CMK (cell line): Measurements from ENCODE around the gene CALB2.
A peak's percentile ranks its signal among the peaks of the same experiment; 100 is the strongest.

Experiments used
- DNase-seq: peaks from one replicate; pipeline ENCODE4 v3.0.0-alpha.2; 2010; ENCODE audit warnings: low read depth

The CALB2 gene

DNA sequence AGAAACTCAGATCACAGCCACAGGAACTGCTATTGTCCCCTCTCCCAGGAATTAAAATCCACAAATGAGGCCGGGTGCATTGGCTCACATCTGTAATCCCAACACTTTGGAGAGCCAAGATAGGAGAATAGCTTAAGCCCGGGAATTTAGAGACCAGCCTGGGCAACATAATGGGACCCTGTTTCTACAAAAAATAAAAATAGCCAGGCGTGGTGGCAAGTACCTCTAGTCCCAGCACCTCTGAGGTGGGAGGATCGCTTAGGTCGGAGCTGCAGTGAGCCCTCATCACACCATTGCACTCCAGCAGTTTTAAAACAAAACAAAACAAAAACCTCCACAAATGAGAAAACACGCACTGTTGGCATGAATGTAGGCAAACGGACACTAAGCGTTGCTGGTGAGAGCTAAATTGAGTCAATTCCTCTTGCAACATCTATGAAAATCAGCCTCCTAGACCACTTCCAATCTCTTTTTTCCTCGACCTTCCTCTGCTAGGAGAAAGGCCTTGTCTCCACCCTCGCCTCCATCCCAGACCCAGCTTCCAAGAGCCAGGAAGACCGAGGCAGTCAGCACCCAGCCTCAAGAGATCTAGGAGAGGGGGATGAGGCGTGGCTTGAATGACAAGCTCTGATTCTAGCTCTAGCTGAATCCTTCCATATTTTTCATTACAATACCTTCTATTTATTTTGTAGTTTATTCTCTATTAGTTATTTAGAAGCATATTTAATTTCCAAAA lies 68.5 kb downstream of the CALB2 start:
- DNase-seq: no peak

DNA sequence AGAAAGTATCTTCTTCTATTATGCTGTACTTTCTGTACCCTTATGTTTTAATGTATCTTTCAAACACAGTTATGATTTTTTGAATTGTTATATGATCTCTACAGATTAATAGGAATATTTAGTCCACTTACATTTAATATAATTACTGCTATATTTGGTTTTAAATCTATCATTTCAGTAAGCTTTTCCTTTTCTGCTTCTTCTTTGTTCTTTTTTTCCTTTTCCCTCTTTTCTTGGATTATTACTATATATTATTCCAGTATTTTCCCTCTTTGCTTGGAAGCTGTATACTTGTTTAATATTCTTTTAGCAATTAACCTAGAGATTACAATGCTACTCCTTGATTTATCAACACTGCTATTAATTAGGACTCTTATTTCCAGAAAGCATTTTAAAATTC lies 69.9 kb downstream of the CALB2 start:
- no peak for DNase-seq

DNA sequence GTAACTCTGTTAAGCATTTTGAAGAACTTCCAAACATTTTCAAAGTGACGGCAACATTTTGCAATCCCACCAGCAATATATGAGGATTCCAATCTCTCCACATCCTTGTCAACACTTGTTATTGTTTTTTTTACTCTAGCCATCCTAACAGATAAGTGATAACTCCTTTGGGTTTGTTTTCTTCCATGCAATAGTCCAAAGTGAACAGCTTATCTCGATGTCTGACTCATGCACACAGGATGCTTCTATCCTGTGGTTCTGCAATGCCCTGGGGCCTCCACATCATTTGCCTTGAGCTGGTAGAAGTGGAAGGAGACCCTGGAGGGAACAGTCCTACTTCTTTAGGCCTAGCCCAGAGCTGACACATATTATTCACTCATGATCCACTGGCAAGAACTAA lies 70.4 kb downstream of the CALB2 start:
- DNase-seq: no peak

DNA sequence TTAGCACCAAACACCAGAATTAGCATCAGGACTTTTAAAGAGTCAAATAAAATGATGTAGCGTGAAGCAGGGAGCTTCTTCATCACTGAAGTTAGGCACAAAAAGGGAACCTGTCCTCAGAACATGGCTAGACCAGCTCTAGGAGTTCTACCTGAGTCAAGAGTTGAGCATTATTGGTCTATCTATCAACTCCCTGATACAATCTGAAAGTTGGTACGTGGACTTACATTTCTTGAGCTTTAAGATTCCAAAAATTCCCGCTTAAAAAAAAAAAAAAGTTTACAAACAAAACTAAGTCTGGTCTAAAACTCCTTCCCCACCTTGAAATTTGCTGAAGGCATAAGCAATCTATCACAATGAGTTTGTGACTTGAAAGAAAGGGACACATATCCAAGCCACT lies 71.1 kb downstream of the CALB2 start:
- no peak for DNase-seq

DNA sequence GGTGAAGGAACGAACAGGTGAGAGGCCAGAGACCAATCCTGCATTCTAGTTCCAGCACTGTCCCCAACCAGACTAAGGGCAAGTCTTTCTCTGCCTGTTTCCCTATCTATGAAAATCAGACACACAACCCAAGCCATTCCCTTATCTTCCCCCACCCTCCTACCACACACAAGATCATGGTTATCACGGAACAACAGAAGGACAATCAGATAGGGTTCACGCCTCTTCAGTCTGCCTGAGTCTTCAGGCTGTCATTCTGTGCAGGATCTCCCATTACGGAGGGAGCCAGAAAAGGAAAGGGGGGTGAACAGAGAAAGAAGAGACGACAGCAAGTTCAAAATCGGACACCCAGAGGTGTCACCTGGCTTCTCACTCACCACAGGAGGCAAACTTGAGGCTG lies 72.2 kb downstream of the CALB2 start:
- DNase-seq: peak; percentile 94

DNA sequence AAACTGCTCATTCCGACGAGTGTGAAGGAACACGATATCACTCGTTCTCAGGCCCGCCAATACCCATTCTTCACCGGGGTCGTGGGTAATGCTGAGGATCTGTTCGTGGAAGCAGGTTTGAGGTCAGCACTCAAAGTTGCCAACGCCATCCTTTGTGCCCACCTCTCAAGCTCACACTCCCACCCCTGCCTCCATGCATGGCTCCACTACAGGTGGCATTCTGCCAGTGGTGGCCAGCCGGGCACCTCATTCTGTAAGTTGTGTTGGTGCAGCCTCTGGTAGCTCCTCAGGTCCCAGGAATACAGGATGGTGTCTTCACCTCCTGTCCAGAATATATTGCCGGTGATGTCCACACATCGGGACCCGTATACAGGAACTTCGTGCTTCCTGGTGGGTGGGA lies 72.7 kb downstream of the CALB2 start:
- no peak for DNase-seq

DNA sequence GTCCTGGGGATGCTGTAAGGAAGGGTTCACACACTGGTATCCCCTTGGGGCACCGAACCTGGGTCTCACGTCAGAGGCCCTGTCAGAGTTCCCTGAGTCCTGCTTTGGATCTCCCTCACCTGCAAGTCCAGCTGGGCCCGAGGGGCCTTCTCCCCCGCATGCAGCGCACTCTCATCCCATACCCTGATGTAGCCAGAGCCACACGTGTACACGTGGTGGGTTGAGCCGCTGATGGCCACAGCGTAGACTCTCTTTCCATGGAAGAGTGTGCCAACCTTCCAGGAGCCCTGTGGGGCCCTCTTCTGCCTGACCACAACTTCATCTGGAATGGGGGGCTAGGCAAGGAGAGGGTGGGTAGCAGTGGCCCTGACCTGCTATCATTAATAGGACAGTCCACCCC lies 73.5 kb downstream of the CALB2 start:
- no peak for DNase-seq

DNA sequence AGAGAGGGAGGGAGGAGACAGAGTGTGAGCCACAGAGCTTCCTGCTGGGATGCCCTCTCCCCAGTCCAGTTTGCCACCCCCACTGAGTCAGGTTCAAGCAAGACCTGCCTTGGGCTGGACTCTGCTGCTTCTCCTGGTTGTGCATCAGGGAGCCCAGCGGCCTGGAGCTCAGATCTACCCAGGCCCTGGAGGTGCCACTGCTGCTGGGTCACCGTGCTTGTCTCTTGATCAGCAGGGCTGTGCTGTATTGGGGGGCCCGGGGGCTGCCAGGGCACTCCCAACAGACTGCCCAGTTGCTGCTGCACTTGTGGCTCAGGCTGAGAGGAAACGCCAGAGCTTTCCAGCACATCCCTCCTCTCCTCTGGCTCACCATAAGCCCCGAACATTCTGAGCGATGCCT lies 74.4 kb downstream of the CALB2 start:
- DNase-seq: no peak

DNA sequence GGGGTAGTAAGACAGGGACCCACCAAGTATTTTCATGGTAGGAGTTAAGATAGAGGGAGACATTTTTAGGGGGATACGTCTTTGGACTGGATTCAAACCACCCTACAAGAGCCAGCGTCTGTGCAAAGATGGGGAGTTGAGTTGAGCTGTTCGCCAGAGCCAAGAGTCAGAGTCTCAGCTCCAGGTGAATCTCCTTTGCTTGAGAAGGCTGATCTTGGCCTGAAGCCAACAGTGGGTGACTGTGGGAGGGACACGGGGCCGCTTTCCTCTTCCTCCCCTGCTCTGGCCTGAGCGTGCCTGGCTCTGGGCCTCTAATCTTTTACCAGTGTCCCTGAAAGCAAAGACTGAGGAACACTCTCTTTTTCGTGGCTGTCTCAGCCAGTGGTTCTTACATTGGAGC lies 78.0 kb downstream of the CALB2 start:
- no peak for DNase-seq

DNA sequence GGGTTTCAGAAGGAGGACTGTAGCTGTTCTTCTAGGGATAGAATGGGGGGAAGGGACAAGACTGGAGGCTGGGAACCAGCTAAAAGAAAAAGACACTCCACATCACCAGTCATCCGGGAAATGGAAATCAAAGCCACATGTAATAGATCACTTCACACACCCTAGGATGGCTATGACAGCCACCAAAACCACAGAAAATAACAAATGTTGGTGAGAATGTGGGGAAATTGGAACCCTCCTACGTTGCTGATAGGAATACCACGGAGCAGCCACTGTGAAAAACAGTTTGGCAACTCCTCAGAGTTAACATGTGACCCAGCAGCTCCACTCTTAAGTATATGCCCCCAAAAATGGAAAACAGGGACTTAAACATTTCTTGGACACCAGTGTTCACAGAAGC lies 81.0 kb downstream of the CALB2 start:
- no peak for DNase-seq
